NCI-H146 (cell line): Measurements from ENCODE around the gene SLC31A2.

ENCODE experiments used
- DNase-seq: peaks from one replicate; lab custom pipeline; 2025; lab: John Stamatoyannopoulos, UW

The SLC31A2 gene

DNA sequence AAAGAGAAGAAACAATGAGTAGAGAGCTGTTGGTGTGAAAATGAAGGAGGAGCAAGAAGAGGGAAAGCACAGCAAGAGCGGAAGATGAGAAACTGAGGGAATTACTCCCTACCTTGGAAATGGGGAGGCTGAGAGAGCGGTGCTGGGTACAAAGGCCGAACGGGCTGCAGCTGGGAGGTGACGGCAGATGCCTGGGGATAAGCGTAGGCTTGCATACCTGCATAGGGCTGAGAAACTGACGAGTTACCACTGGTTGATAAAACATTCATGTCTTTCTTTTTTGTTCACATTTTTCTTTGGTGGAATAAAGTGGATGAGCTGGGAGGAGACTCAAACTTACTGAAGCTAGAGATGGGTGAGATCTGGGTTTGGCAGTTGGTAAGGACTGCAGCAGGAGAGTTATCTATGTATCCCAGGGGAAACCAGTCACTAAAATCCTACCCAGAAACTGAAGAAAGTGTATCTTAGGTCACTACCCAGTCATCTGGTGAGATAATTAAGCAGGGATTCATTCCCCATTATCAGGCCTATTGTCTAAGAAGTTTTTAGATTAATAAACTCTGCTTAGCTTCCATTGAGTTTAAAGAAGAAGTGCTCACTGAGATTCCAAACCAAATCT is 35.4 kb downstream of the SLC31A2 start:
- no peak for DNase-seq

- no peak for DNase-seq
Observed at GRCh38 chr9:113187929-113188595, 37.3 kb downstream of the SLC31A2 start.

GRCh38 chr9:113192455-113192854 is 41.6 kb downstream of the SLC31A2 start:
- no peak for DNase-seq

- no peak for DNase-seq
Observed at GRCh38 chr9:113199683-113200329, 49.0 kb downstream of the SLC31A2 start.

DNA sequence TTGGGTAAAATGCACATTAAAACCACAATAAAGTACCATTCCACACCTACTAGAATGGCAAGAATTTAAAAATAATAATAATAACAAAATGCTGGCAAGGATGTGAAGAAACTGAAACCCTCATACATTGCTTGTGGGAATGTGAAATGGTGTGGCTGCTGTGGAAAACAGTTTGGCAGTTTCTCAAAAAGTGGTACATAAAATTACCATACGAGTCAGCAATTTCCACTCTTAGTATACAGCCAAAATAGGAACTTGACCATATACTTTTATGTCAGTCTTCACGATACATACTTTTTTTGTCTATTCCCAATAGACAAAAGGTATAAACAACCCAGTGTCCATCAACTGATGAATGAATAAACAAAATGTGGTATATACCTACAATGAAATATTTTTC is 54.6 kb downstream of the SLC31A2 start:
- DNase-seq: no peak

DNA sequence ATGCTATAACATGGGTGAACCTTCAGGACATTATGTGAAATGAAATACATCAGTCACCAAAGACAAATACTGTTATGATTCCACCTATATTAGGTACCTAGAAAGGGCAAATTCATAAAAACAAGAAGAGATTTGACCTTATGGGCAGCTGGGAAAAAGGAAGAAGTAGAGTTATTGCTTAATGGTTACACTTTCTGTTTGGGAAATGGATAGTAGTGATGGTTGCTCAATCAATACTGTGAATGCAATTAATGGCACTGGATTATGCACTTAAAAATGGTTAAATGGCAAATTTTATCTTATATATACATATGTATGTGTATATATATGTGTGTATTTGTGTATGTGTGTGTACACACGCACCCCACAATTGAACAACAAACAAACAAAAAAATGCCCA is 55.1 kb downstream of the SLC31A2 start:
- DNase-seq: no peak

DNA sequence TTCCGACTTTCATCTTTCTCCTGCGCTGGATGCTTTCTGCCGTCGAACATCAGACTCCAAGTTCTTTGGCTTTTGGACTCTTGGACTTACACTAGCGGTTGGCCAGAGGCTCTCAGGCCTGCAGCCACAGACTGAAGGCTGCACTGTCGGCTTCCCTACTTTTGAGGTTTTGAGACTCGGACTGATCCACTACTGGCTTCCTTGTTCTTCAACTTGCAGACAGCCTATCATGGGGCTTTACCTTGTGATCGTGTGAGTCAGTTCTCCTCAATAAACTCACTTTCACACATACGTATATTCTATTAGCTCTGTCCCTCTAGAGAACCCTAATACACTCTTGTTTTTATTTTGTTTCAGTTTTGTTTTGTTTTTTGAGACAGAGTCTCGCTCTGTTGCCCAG is 60.0 kb downstream of the SLC31A2 start:
- DNase-seq: no peak
